ENCODE measurements around the gene RAB5B.
A peak's percentile ranks its signal among the peaks of the same experiment; 100 is the strongest.

RAB5B gene

DNA sequence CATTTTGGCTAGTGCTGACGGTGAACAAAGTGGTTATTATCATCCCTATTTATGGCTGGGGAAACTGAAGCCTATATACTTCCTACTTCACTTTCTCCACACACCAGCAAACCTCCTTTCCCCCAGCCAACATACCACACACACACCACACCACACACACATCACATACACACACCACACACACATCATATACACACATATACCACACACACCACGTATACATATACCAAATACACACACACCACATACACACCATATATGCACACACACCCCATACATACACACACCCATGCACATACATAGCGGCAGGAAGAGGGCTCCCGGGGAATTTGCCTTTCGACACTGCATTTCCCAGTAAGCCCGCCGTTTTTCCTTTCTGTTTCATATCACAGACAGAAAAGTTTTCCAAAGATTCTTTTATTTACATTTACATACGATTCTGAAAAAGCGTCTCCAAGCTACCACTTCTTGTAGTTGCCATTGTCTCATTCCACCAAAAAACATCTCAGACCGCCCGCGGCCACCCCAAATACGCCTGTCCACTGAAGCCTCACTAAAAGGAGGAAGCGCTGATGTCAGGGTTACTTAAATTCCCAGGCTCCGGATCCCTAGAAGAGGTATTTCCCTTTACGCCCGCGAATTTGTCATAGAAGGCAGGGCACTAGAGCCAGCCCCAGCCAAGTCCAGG lies 823 bp upstream of the RAB5B start:
- no peak for TF ChIP-seq EZH2 (IDR thresholded peaks at IDR 0.05; ENCODE audit: borderline replicate concordance, low read depth, low read length, severe bottlenecking)
- TF ChIP-seq, protein P1, sequence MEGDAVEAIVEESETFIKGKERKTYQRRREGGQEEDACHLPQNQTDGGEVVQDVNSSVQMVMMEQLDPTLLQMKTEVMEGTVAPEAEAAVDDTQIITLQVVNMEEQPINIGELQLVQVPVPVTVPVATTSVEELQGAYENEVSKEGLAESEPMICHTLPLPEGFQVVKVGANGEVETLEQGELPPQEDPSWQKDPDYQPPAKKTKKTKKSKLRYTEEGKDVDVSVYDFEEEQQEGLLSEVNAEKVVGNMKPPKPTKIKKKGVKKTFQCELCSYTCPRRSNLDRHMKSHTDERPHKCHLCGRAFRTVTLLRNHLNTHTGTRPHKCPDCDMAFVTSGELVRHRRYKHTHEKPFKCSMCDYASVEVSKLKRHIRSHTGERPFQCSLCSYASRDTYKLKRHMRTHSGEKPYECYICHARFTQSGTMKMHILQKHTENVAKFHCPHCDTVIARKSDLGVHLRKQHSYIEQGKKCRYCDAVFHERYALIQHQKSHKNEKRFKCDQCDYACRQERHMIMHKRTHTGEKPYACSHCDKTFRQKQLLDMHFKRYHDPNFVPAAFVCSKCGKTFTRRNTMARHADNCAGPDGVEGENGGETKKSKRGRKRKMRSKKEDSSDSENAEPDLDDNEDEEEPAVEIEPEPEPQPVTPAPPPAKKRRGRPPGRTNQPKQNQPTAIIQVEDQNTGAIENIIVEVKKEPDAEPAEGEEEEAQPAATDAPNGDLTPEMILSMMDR (IDR thresholded peaks at IDR 0.05; ENCODE audit: borderline replicate concordance, extremely low read depth, low read length, poor library complexity, severe bottlenecking) = no peak
- Histone ChIP-seq H3K36me3 (ENCODE audit: insufficient read depth, low read length) (peaks cover 55% of the 10 kb centered on the region), H3K9ac (ENCODE audit: low read depth, low read length) (peak overlapping the region; percentile 59), H3K9me3 (ENCODE audit: insufficient read depth, low read length, severe bottlenecking) (no peaks in the 10 kb centered on the region), H3K27me3 (ENCODE audit: insufficient read depth, low read length, poor library complexity) (no peaks in the 10 kb centered on the region), H3K4me1 (ENCODE audit: insufficient read depth, low read length) (peaks cover 68% of the 10 kb centered on the region), H3K4me2 (ENCODE audit: insufficient read depth, low read length) (peak overlapping the region; percentile 66), H3K4me3 (ENCODE audit: low read depth in 1 of 2, low read length in 2 of 2) (peak overlapping the region; percentile 39 to 64; a peak in 3 of 4 replicates), H3K79me2 (ENCODE audit: insufficient read depth, low read length) (peaks cover 65% of the 10 kb centered on the region), H3K27ac (ENCODE audit: low read length) (peak overlapping the region; percentile 74), H4K20me1 (ENCODE audit: insufficient read depth, low read length) (0 out of 2 replicates have a peak, but pooled peaks cover 2% of the 10 kb centered on the region), H2AFZ (ENCODE audit: low read depth, low read length) (peak overlapping the region; percentile 71)
- ATAC-seq (ENCODE audit: insufficient read depth, low read depth) = no peak
- DNase-seq = no peak

DNA sequence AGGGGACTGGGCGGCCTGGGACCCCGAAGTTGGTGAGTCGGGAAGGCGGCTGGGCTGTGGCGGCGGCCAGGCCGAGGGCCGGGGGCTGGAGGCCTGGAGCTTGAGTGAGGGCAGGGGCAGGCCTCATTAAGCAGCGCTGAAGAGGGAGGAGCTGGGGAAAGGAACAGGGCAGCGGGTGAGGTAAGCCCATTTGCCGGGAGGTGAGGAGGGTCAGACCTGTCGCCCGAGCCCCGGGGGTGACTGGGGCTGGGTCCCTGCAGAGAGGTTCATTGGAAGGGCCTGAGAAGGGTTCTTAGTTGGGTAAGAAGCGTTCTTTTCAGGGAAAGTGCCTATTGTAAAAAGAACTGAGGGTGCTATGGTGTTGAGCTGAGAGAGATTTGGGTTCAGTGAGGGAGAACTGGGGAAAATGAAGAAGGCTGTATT lies 441 bp downstream of the RAB5B start:
- H3K9ac ChIP-seq (ENCODE audit: low read depth, low read length) = peak overlapping the region; percentile 89
- peak overlapping the region; percentile 78 for H3K27ac ChIP-seq (ENCODE audit: low read length)
- H3K36me3 ChIP-seq (ENCODE audit: insufficient read depth, low read length) = peaks cover 46% of the 10 kb centered on the region
- ATAC-seq (ENCODE audit: insufficient read depth, low read depth) (peak; percentile 17), DNase-seq (peak; percentile 52)
- H3K27me3 ChIP-seq (ENCODE audit: insufficient read depth, low read length, poor library complexity) = no peaks in the 10 kb centered on the region
- H3K9me3 ChIP-seq (ENCODE audit: insufficient read depth, low read length, severe bottlenecking) = no peaks in the 10 kb centered on the region
- peak overlapping the region; percentile 86 to 93 for H3K4me3 ChIP-seq (ENCODE audit: low read depth in 1 of 2, low read length in 2 of 2)
- TF ChIP-seq EZH2 (IDR thresholded peaks at IDR 0.05; ENCODE audit: borderline replicate concordance, low read depth, low read length, severe bottlenecking) = no peak
- TF ChIP-seq, protein P1 (IDR thresholded peaks at IDR 0.05; ENCODE audit: borderline replicate concordance, extremely low read depth, low read length, poor library complexity, severe bottlenecking) = no peak
- peaks cover 61% of the 10 kb centered on the region for H3K79me2 ChIP-seq (ENCODE audit: insufficient read depth, low read length)
- H4K20me1 ChIP-seq (ENCODE audit: insufficient read depth, low read length) = 0 out of 2 replicates have a peak, but pooled peaks cover 2% of the 10 kb centered on the region
- H3K4me2 ChIP-seq (ENCODE audit: insufficient read depth, low read length) = peak overlapping the region; percentile 72
- H3K4me1 ChIP-seq (ENCODE audit: insufficient read depth, low read length) = peaks cover 57% of the 10 kb centered on the region
- H2AFZ ChIP-seq (ENCODE audit: low read depth, low read length) = peak overlapping the region; percentile 78

DNA sequence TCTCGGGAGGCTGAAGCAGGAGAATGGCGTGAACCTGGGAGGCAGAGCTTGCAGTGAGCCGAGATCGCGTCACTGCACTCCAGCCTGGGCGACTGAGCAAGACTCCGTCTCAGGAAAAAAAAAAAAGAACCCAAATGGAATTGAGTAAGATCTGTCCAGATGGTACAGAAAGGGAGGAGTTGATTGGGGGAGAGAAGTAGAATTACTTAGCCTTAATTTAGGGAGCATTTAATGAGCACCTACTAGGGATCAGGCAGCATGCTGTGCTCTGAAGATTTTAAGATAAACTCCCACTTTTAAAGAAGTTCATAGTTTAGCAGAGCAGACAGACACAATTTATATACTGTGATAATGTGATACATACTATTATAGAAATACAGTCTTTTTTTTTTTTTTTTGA lies 4.5 kb downstream of the RAB5B start:
- Histone ChIP-seq H3K36me3 (ENCODE audit: insufficient read depth, low read length) (peaks cover 36% of the 10 kb centered on the region), H4K20me1 (ENCODE audit: insufficient read depth, low read length) (0 out of 2 replicates have a peak, but pooled peaks cover 2% of the 10 kb centered on the region), H3K4me3 (ENCODE audit: low read depth in 1 of 2, low read length in 2 of 2) (no peak overlapping the region), H3K4me2 (ENCODE audit: insufficient read depth, low read length) (no peak overlapping the region), H3K4me1 (ENCODE audit: insufficient read depth, low read length) (peaks cover 22% of the 10 kb centered on the region), H3K9ac (ENCODE audit: low read depth, low read length) (no peak overlapping the region), H3K27me3 (ENCODE audit: insufficient read depth, low read length, poor library complexity) (no peaks in the 10 kb centered on the region), H3K79me2 (ENCODE audit: insufficient read depth, low read length) (peaks cover 56% of the 10 kb centered on the region), H3K27ac (ENCODE audit: low read length) (no peak overlapping the region), H3K9me3 (ENCODE audit: insufficient read depth, low read length, severe bottlenecking) (no peaks in the 10 kb centered on the region), H2AFZ (ENCODE audit: low read depth, low read length) (no peak overlapping the region)
- TF ChIP-seq, protein P1 (IDR thresholded peaks at IDR 0.05; ENCODE audit: borderline replicate concordance, extremely low read depth, low read length, poor library complexity, severe bottlenecking) = no peak
- TF ChIP-seq EZH2 (IDR thresholded peaks at IDR 0.05; ENCODE audit: borderline replicate concordance, low read depth, low read length, severe bottlenecking) = no peak
- ATAC-seq (ENCODE audit: insufficient read depth, low read depth) (no peak), DNase-seq (no peak)

All from DND-41 (cell line).